GM11168 (cell line): ENCODE data around the gene ZNF492.
"Not testable (repeated sequence)": the region's sequence is repeated elsewhere in the genome, so short reads cannot be mapped to it uniquely, and the experiment has no call there.

Source experiments
- in situ Hi-C: fragments of 300-500 bp; cut with MboI; formaldehyde crosslinking; loops from one replicate; pipeline ENCODE4 v1.12.0; 2022; ENCODE audit warnings: low sequenced_read_pairs; ENCODE audit not compliant: unreplicated experiment

The ZNF492 gene

GRCh38 chr19:22616659-22617058, 17.5 kb upstream of the ZNF492 start:
- in situ Hi-C loops, result no loop called here

- in situ Hi-C loops, result not testable (repeated sequence)
Observed at GRCh38 chr19:22617181-22617580, 16.9 kb upstream of the ZNF492 start.

- in situ Hi-C loops, result no loop called here
Observed at GRCh38 chr19:22617614-22618320, 16.4 kb upstream of the ZNF492 start.

GRCh38 chr19:22619371-22619770, 14.8 kb upstream of the ZNF492 start:
- in situ Hi-C loops, result no loop called here

- in situ Hi-C loops, result no loop called here
Observed at GRCh38 chr19:22619932-22620331, 14.2 kb upstream of the ZNF492 start.

- in situ Hi-C loops, result no loop called here
Observed at GRCh38 chr19:22620401-22620800, 13.7 kb upstream of the ZNF492 start.

- in situ Hi-C loops, result no loop called here
Observed at GRCh38 chr19:22620912-22621311, 13.2 kb upstream of the ZNF492 start.

- in situ Hi-C loops, result no loop called here
Observed at GRCh38 chr19:22622020-22622419, 12.1 kb upstream of the ZNF492 start.

- in situ Hi-C loops, result no loop called here
Observed at GRCh38 chr19:22622901-22623840, 11.0 kb upstream of the ZNF492 start.

GRCh38 chr19:22623841-22624221, 10.3 kb upstream of the ZNF492 start:
- in situ Hi-C loops, result no loop called here

- in situ Hi-C loops, result no loop called here
Observed at GRCh38 chr19:22625266-22626035, 8.7 kb upstream of the ZNF492 start.

- in situ Hi-C loops, result no loop called here
Observed at GRCh38 chr19:22627526-22627925, 6.6 kb upstream of the ZNF492 start.

- in situ Hi-C loops, result no loop called here
Observed at GRCh38 chr19:22628401-22628800, 5.7 kb upstream of the ZNF492 start.

- in situ Hi-C loops, result no loop called here
Observed at GRCh38 chr19:22634450-22634827, 315 bp downstream of the ZNF492 start.

- in situ Hi-C loops, result not testable (repeated sequence)
Observed at GRCh38 chr19:22685493-22685892, 51.4 kb downstream of the ZNF492 start.

- in situ Hi-C loops, result not testable (repeated sequence)
Observed at GRCh38 chr19:22702661-22703060, 68.5 kb downstream of the ZNF492 start.

GRCh38 chr19:22703096-22703495, 69.0 kb downstream of the ZNF492 start:
- in situ Hi-C loops, result not testable (repeated sequence)

- in situ Hi-C loops, result no loop called here
Observed at GRCh38 chr19:22708983-22709382, 74.9 kb downstream of the ZNF492 start.
